Measurements from ENCODE around the gene ATP9B.

The ATP9B gene

GRCh38 chr18:79382681-79383387 lies 313.6 kb downstream of the ATP9B start:
- no peak for DNase-seq (ENCODE audit: extremely low read depth, low read depth)
- no peak for TF ChIP-seq CTCF (IDR thresholded peaks at IDR 0.05; ENCODE audit: low read depth, low read length)

- no peak for DNase-seq (ENCODE audit: extremely low read depth, low read depth)
- TF ChIP-seq CTCF (IDR thresholded peaks at IDR 0.05; ENCODE audit: low read depth, low read length), result no peak
These were observed 314.3 kb downstream of the ATP9B start for GRCh38 chr18:79383388-79384056.

GRCh38 chr18:79384151-79384807 lies 315.1 kb downstream of the ATP9B start:
- no peak for DNase-seq (ENCODE audit: extremely low read depth, low read depth)
- TF ChIP-seq CTCF (IDR thresholded peaks at IDR 0.05; ENCODE audit: low read depth, low read length), result no peak

GRCh38 chr18:79384834-79385233 lies 315.6 kb downstream of the ATP9B start:
- DNase-seq (ENCODE audit: extremely low read depth, low read depth), result no peak
- no peak for TF ChIP-seq CTCF (IDR thresholded peaks at IDR 0.05; ENCODE audit: low read depth, low read length)

- no peak for TF ChIP-seq CTCF (IDR thresholded peaks at IDR 0.05; ENCODE audit: low read depth, low read length)
- no peak for DNase-seq (ENCODE audit: extremely low read depth, low read depth)
These were observed 316.1 kb downstream of the ATP9B start for GRCh38 chr18:79385326-79385707.

GRCh38 chr18:79385708-79386341 lies 316.6 kb downstream of the ATP9B start:
- no peak for TF ChIP-seq CTCF (IDR thresholded peaks at IDR 0.05; ENCODE audit: low read depth, low read length)
- no peak for DNase-seq (ENCODE audit: extremely low read depth, low read depth)

- no peak for DNase-seq (ENCODE audit: extremely low read depth, low read depth)
- no peak for TF ChIP-seq CTCF (IDR thresholded peaks at IDR 0.05; ENCODE audit: low read depth, low read length)
These were observed 317.4 kb downstream of the ATP9B start for GRCh38 chr18:79386547-79386946.
